OCI-LY7 (cell line): ENCODE data around the gene DUSP15.

Experiments used
- CTCF ChIP-seq: fragments of 200-600 bp; sonication (generic); conservative IDR thresholded peaks from 2 replicates; pipeline ENCODE4 v1.5.1; 2014; ENCODE audit warnings: mild to moderate bottlenecking, antibody characterized with exemption, low read length, moderate library complexity, mixed read lengths
- EZH2phosphoT487 ChIP-seq: fragments of 200-600 bp; sonication (generic); IDR thresholded peaks from 2 replicates; pipeline ENCODE4 v1.6.1; 2018; ENCODE audit warnings: low read depth, borderline replicate concordance, mild to moderate bottlenecking, mixed run types, antibody characterized with exemption, low read length, moderate library complexity, mixed read lengths

- TF ChIP-seq CTCF, result no peak
- no peak for TF ChIP-seq EZH2phosphoT487
These were observed 720 bp downstream of the DUSP15 start for GRCh38 chr20:31869673-31869941.
